HG03108 (cell line): ENCODE measurements around the gene PTPRK.

Experiments used
- ATAC-seq: cut with Tn5 transposase; IDR thresholded peaks from one replicate; pipeline ENCODE4 v1.9.1; 2021; ENCODE audit warnings: moderate library complexity; ENCODE audit not compliant: unreplicated experiment

PTPRK gene

DNA sequence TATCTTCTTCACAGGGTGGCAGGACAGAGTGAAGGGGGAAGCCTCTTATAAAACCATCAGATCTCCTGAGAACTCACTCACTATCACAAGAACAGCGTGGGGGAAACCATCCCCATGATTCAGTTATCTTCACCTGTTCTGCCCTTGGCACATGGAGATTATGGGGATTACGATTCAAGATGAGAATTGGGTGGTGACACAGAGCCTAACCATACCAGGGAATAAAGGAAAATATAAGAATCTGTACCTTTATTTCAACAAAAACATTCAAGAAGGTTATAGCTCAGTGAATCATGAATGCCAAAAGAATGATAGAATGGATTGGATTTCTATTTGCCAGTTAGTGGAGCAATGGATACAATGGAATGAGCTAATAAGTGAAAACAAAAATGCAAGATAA lies 214.4 kb downstream of the PTPRK start:
- ATAC-seq, result no peak

DNA sequence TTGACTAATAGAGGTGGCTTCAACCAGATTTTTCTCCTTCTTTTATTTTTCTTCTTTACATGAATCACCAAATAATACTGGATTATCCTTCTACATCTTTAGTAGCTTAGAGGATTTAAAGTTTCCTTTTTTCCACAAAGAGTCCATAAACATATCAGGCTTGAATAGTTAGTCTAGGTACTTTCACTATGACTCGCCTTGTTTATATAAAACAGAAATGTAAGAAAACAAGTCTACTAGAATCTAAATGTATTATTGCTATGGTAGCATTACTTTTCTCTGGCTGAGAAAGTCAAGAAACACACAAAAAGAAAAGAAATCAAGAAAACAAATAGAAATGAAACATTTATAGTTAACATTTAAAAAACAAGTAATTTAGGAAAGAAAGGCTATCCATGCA lies 215.2 kb downstream of the PTPRK start:
- ATAC-seq, result no peak

GRCh38 chr6:128303870-128304269 lies 216.5 kb downstream of the PTPRK start:
- no peak for ATAC-seq

GRCh38 chr6:128302942-128303341 lies 217.5 kb downstream of the PTPRK start:
- no peak for ATAC-seq

GRCh38 chr6:128295670-128296069 lies 224.7 kb downstream of the PTPRK start:
- ATAC-seq, result no peak

DNA sequence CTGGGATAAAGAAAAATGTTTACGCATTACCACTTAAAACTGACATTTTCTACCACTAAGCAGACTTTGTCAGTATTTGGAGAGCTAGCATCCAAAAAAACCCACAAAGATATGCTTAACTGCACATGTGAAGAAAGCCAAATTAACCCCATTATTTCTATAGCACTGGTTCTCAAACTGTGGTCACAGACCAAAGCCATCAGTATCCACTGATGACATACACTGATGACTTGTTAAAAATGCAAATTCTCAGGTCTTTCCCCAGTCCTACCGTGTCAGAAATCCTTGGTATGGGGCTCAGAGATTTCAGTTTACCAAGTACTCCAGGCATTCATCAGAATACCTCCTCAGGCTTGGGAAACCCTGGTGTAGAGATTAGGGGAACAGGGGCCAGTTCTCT lies 230.2 kb downstream of the PTPRK start:
- no peak for ATAC-seq

GRCh38 chr6:128284128-128284527 lies 236.3 kb downstream of the PTPRK start:
- no peak for ATAC-seq

DNA sequence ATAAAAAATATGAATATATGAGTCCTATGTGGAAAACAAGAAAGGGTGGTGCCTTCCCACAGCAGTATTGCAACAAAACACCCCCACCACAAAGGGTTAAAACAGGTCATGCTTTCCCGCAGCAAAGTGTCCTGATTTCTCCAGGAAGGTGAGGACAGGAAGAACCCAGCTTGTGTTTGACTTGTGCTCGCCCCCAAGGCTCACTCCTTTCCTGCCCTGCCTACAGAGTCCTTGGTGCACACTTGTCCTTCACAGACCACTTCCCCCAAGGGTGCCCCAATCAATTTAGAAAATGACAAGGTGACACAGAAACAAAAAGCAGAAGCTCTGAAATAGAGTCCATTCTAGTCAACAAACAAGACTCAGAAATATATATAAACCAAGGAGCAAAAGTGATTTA lies 237.4 kb downstream of the PTPRK start:
- no peak for ATAC-seq

- ATAC-seq, result no peak
Observed at GRCh38 chr6:128280960-128281359, 239.4 kb downstream of the PTPRK start.

GRCh38 chr6:128280066-128280465 lies 240.3 kb downstream of the PTPRK start:
- ATAC-seq, result no peak

DNA sequence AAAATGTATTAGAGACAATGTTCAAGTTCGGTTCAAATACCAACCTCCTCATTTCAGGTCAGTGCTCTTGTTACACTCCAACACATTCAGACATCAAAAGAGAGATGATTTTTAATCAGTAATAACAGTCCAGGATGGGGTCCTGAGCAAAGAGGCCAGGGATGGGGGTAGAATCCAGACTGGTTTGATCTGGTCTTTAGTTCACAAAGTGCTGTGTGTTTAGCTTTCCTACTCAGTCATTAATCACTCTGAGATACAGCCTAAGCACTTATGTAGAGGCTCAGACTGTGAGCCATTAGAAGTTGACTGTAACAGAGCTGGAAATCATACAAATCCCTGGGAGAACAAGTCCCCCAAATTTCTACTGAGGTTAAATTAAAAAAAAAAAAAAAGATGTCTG lies 241.6 kb downstream of the PTPRK start:
- ATAC-seq, result no peak

GRCh38 chr6:128277379-128277778 lies 243.0 kb downstream of the PTPRK start:
- no peak for ATAC-seq

- no peak for ATAC-seq
Observed at GRCh38 chr6:128276311-128276710, 244.1 kb downstream of the PTPRK start.

GRCh38 chr6:128275681-128276080 lies 244.7 kb downstream of the PTPRK start:
- ATAC-seq, result no peak

GRCh38 chr6:128275030-128275429 lies 245.4 kb downstream of the PTPRK start:
- no peak for ATAC-seq

DNA sequence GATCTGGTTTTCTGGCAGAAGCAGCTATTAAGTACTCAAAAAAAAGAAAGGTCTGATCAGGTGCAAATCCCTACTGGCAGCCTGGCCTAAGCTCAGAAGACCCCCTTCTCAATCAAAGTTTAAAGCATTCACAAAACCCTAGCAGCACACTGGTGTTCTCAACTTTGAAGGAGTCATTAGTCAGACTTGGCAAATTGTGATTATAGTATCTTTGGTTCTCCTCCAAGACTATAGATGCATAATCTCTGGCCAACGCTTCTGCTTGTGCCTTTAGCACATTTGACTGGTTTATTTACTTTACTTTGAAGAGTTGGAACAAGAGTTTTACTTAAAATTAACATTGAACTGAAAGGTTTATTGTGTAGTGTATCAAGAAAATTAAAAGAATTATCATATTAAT lies 248.9 kb downstream of the PTPRK start:
- ATAC-seq, result no peak

- no peak for ATAC-seq
Observed at GRCh38 chr6:128271011-128271410, 249.4 kb downstream of the PTPRK start.

DNA sequence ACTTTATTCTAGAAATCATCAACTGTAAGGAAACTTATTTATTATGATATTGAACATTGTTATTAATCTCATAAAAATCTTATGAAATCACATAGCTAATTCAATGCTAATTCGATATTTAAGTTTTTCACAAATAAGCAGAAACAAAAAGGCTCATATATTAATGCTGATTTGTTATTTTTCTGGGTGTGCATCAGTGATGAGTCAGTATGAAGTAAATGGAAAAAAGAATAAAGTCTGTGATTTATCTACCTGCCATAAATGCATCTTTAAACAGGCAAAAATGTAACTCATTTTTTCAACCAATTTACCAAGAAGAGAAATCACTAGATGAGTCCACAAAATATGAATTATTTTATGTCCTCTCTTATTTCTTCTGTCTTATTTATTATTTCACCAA lies 253.5 kb downstream of the PTPRK start:
- ATAC-seq, result no peak

DNA sequence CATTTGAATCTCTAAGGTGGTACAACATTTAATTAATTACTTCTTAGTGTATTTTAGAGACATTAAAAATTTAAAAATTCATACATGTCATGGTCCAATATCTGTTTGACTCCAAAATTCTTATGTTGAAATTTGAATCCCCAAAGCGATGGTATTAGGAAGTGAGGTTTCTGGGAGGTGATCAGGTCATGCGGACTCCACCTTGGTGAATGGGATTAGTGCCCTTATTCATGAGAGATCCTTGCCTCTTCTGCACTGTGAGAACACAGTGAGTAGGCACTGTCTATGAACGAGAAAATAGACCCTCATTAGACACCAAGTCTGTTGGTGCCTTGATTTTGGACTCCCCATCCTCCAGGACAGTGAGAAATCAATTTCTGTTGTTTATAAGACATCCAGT lies 254.7 kb downstream of the PTPRK start:
- no peak for ATAC-seq

DNA sequence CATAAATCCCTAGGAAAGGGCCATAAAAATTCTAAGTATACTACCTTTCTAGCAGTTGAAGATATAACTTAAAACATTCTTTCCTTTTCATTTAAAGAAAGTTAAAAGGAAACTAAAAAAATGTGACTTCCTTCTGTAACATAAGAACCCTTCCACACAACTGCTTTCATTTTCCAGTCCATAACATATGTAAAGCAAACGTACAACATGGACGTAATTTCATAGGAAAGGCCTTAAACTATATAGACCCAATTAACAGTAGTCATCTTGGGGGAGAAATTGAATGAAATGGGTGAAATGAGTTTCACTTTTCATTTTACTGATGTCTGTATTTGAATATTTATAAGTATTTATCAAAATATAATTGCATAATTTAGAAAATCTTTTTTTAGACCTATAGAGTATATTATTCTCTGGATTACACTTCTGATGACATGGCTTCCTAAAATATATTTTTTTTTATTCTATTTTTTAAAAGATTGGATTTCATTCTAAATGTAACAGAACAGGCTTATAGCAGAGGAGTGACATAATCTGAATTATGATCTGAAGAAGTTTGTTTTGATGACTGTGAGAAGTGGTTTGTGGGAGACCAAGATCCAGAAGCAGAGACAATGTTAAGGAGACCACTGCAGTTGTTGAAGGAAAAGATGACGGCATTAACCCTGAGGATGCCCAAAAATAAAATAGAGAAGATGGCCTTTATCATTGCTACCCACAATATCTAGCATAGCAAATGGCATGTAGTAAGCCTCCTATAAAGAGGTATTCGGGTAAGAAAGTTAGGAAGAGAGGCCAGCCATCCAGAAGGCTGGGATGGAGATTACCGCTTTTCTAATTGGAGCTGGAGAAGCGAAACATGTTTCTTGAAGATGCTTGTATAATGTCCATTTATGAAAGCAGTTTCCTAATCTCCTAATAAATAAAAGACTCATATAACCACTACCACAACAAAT lies 260.4 kb downstream of the PTPRK start:
- peak; percentile 30 for ATAC-seq

GRCh38 chr6:128259029-128259724 lies 261.2 kb downstream of the PTPRK start:
- peak; percentile 81 for ATAC-seq

DNA sequence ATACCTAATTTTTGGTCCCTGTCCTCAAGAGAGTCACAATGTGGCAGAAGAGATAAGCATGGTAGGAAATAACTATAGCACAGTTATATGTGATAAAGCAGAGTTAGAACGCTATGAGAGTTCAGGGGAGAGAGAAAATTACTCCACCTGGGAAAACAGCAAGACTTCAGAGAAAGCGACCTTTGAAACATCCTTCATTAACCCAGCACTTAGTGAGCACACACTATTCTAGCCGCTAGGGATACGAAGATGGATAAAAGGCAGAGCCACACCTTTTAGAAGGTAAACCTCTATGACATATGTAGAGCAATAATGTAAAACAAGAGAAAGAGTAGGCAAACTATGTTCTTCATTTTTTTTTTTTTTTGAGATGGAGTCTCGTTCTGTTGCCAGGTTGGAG lies 264.3 kb downstream of the PTPRK start:
- ATAC-seq, result no peak
